ENCODE data around the gene PLCB1.
A peak's percentile ranks its signal among the peaks of the same experiment; 100 is the strongest.
"Not testable (repeated sequence)": the region's sequence is repeated elsewhere in the genome, so short reads cannot be mapped to it uniquely, and the experiment has no call there.

Gene PLCB1

GRCh38 chr20:8376940-8377339 is 244.9 kb downstream of the PLCB1 start:
- DNase-seq (ENCODE audit: low read depth in 2 of 2): no peak
- TF ChIP-seq, protein P1, sequence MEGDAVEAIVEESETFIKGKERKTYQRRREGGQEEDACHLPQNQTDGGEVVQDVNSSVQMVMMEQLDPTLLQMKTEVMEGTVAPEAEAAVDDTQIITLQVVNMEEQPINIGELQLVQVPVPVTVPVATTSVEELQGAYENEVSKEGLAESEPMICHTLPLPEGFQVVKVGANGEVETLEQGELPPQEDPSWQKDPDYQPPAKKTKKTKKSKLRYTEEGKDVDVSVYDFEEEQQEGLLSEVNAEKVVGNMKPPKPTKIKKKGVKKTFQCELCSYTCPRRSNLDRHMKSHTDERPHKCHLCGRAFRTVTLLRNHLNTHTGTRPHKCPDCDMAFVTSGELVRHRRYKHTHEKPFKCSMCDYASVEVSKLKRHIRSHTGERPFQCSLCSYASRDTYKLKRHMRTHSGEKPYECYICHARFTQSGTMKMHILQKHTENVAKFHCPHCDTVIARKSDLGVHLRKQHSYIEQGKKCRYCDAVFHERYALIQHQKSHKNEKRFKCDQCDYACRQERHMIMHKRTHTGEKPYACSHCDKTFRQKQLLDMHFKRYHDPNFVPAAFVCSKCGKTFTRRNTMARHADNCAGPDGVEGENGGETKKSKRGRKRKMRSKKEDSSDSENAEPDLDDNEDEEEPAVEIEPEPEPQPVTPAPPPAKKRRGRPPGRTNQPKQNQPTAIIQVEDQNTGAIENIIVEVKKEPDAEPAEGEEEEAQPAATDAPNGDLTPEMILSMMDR (IDR thresholded peaks at IDR 0.05; ENCODE audit: low read depth, low read length): no peak
- no peak overlapping the region for H3K4me3 ChIP-seq (replicated peaks in 1 of 2; ENCODE audit: low read depth in 2 of 2, low read length in 2 of 2)

GRCh38 chr20:8379125-8379524 is 247.1 kb downstream of the PLCB1 start:
- DNase-seq (ENCODE audit: low read depth in 2 of 2); H3K4me3 ChIP-seq (replicated peaks in 1 of 2; ENCODE audit: low read depth in 2 of 2, low read length in 2 of 2): not testable (repeated sequence)

DNA sequence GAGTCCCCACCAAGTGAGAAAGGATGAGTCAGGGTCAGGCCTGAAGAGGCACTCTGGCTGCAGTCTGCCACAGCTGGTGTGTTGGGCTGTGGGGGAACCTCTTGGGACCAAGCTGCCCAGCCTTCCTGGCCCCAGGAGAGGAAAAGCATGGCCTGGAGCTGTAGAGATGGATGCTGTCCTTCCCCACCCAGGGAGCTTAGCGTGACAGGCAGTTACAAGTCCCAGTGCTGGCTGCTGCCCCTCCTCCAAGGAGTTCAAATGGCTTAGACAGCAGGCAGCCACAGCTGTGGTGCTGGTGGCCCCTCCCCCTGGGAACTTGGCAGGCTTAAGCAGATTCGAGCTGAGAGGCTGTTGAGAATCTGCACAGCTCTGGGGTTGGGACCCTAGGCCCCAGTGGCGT is 253.2 kb downstream of the PLCB1 start:
- no peak overlapping the region for H3K4me3 ChIP-seq (replicated peaks in 1 of 2; ENCODE audit: low read depth in 2 of 2, low read length in 2 of 2)
- peak; percentile 52 to 82 for DNase-seq (ENCODE audit: low read depth in 2 of 2)
- TF ChIP-seq, protein P1 (IDR thresholded peaks at IDR 0.05; ENCODE audit: low read depth, low read length): no peak

DNA sequence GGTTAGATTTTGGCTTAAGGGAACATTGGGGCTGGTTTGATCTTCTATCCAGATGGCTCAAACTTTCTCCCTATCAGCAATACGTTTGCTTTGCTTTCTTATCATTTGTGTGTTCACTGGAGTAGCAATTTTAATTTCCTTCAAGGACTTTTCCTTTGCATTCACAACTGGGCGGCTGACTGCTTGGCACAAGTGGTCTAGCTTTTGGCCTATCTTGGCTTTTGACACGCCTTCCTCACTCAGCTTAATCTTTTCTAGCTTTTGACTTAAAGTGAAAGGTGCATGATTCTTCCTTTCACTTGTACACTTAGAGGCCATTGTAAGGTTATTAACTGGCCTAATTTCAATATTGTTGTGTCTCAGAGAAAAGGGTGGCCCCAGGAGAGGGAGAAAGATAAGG is 254.9 kb downstream of the PLCB1 start:
- no peak for DNase-seq (ENCODE audit: low read depth in 2 of 2)

DNA sequence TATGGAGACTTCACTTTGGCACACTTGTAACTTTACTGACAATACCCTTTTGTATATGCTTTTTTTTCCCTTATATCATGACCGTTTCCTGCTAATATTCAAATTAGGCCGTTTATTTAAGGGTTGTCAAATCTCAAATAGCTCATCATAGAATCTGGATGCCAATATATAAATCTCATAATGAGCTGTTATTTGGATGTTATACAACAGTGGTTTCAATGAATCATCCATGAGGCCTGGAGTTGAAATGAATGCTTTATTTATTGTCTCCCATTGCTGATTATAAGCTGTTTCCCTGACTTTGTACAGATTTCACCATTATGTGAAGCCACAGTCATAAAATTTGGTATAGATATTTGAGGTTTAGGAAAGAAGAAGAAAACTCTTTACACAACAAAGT is 256.1 kb downstream of the PLCB1 start:
- no peak overlapping the region for H3K4me3 ChIP-seq (replicated peaks in 1 of 2; ENCODE audit: low read depth in 2 of 2, low read length in 2 of 2)
- TF ChIP-seq, protein P1 (IDR thresholded peaks at IDR 0.05; ENCODE audit: low read depth, low read length): no peak
- DNase-seq (ENCODE audit: low read depth in 2 of 2): peak; percentile 29 to 65

More for the DNA sequence above, 254.9 kb downstream of the PLCB1 start:
- H3K4me3 ChIP-seq (replicated peaks in 1 of 2; ENCODE audit: low read depth in 2 of 2, low read length in 2 of 2): no peak overlapping the region
- TF ChIP-seq, protein P1 (IDR thresholded peaks at IDR 0.05; ENCODE audit: low read depth, low read length): no peak

DNA sequence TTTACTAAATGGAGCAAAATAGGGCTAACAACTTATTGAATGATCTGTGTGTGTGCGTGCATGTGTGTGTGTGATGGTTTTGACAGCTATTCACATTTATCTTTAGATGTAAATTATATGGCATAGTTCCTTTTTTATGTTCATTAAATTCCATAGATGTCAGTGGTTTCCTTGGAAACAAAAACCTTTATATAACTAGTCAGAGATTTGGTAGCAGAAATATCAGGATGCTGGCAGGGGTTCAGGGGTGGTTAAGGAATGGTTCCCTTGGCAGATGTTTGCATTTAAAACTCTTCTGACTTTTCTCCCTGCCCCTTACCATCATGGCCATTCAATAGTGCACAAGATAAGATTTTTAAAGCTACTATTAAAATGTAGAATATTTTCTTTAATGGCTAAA is 256.6 kb downstream of the PLCB1 start:
- peak; percentile 5 to 68 for DNase-seq (ENCODE audit: low read depth in 2 of 2)
- H3K4me3 ChIP-seq (replicated peaks in 1 of 2; ENCODE audit: low read depth in 2 of 2, low read length in 2 of 2): no peak overlapping the region
- TF ChIP-seq, protein P1 (IDR thresholded peaks at IDR 0.05; ENCODE audit: low read depth, low read length): no peak

GRCh38 chr20:8389381-8390036 is 257.4 kb downstream of the PLCB1 start:
- DNase-seq (ENCODE audit: low read depth in 2 of 2): peak; percentile 74 to 83
- H3K4me3 ChIP-seq (replicated peaks in 1 of 2; ENCODE audit: low read depth in 2 of 2, low read length in 2 of 2): no peak overlapping the region
- TF ChIP-seq, protein P1 (IDR thresholded peaks at IDR 0.05; ENCODE audit: low read depth, low read length): peak; percentile 9
